ENCODE data around the gene ASIC1.

Gene ASIC1

GRCh38 chr12:50041062-50041860 lies 16.1 kb upstream of the ASIC1 start:
- no peak for DNase-seq

GRCh38 chr12:50041962-50042361 lies 15.4 kb upstream of the ASIC1 start:
- no peak for DNase-seq

GRCh38 chr12:50042693-50043092 lies 14.7 kb upstream of the ASIC1 start:
- no peak for DNase-seq

GRCh38 chr12:50043308-50043707 lies 14.1 kb upstream of the ASIC1 start:
- no peak for DNase-seq

- DNase-seq: no peak
Measured at GRCh38 chr12:50043854-50044253, 13.5 kb upstream of the ASIC1 start.

GRCh38 chr12:50047693-50048250 lies 9.6 kb upstream of the ASIC1 start:
- DNase-seq: no peak

GRCh38 chr12:50049254-50050118 lies 7.9 kb upstream of the ASIC1 start:
- DNase-seq: no peak

GRCh38 chr12:50050119-50050385 lies 7.3 kb upstream of the ASIC1 start:
- DNase-seq: no peak

GRCh38 chr12:50050410-50051098 lies 6.8 kb upstream of the ASIC1 start:
- peak; percentile 70 for DNase-seq

GRCh38 chr12:50051101-50051806 lies 6.1 kb upstream of the ASIC1 start:
- no peak for DNase-seq

- DNase-seq: no peak
Measured at GRCh38 chr12:50052544-50052943, 4.9 kb upstream of the ASIC1 start.

- DNase-seq: peak; percentile 60
Measured at GRCh38 chr12:50052964-50053363, 4.4 kb upstream of the ASIC1 start.

- DNase-seq: no peak
Measured at GRCh38 chr12:50053583-50053982, 3.8 kb upstream of the ASIC1 start.

- DNase-seq: peak; percentile 32
Measured at GRCh38 chr12:50055831-50056638, 1.4 kb upstream of the ASIC1 start.

GRCh38 chr12:50056639-50056976 lies 788 bp upstream of the ASIC1 start:
- no peak for DNase-seq

- no peak for DNase-seq
Measured at GRCh38 chr12:50057896-50058670, 687 bp downstream of the ASIC1 start.

- DNase-seq: no peak
Measured at GRCh38 chr12:50058743-50059312, 1.4 kb downstream of the ASIC1 start.

GRCh38 chr12:50059440-50060119 lies 2.2 kb downstream of the ASIC1 start:
- DNase-seq: no peak

GRCh38 chr12:50060120-50060468 lies 2.7 kb downstream of the ASIC1 start:
- DNase-seq: no peak

- DNase-seq: no peak
Measured at GRCh38 chr12:50061171-50061570, 3.8 kb downstream of the ASIC1 start.
